Uterus (tissue), 2 donors: ENCODE measurements around the gene GPRIN3.

Experiments used
- POLR2A ChIP-seq, 2 donors: fragments of 450-650 bp; IDR thresholded peaks; one replicate each; pipeline ENCODE4 v1.6.1; 2016; ENCODE audit warnings: antibody characterized with exemption in 2 of 2, mild to moderate bottlenecking in 1 of 2, moderate library complexity in 1 of 2
- TF ChIP-seq, protein P1 (sequence below), 4 experiments: fragments of 200-600 bp in 2 of 4; fragments of 450-650 bp in 2 of 4; sonication (generic) in 2 of 4; IDR thresholded peaks; one replicate each; pipeline ENCODE4 v1.5.1; 2016 to 2019; ENCODE audit warnings: antibody characterized with exemption in 4 of 4, mild to moderate bottlenecking in 2 of 4, moderate library complexity in 1 of 4

- TF ChIP-seq, protein P1, sequence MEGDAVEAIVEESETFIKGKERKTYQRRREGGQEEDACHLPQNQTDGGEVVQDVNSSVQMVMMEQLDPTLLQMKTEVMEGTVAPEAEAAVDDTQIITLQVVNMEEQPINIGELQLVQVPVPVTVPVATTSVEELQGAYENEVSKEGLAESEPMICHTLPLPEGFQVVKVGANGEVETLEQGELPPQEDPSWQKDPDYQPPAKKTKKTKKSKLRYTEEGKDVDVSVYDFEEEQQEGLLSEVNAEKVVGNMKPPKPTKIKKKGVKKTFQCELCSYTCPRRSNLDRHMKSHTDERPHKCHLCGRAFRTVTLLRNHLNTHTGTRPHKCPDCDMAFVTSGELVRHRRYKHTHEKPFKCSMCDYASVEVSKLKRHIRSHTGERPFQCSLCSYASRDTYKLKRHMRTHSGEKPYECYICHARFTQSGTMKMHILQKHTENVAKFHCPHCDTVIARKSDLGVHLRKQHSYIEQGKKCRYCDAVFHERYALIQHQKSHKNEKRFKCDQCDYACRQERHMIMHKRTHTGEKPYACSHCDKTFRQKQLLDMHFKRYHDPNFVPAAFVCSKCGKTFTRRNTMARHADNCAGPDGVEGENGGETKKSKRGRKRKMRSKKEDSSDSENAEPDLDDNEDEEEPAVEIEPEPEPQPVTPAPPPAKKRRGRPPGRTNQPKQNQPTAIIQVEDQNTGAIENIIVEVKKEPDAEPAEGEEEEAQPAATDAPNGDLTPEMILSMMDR (IDR thresholded peaks at IDR 0.05): no peak
- TF ChIP-seq POLR2A (IDR thresholded peaks at IDR 0.05): no peak
Observed at GRCh38 chr4:89230271-89230670, 77.3 kb downstream of the GPRIN3 start.
